Endothelial cell of umbilical vein (primary cell): ENCODE results near the gene COL4A2. TPM values are rescaled to one million over a fixed set of nuclear protein-coding genes. Genes with fewer than 3 reads are reported as not detected.

ENCODE experiments used
- BruUV-seq: library from RNA; stranded (reverse); fragments of 400-500 nt; replicated peaks from 2 replicates; lab custom pipeline; 2021; lab: Mats Ljungman, UMichigan
- CTCF ChIA-PET: fragments of 300-600, 350-600 bp; sonication (Branson Sonifier 250); formaldehyde crosslinking; loops from one replicate; lab custom pipeline; 2021; ENCODE audit warnings: antibody characterized with exemption, inconsistent platforms; lab: Charles Lee
- POLR2A ChIA-PET: fragments of 300-600, 350-600 bp; sonication (Branson Sonifier 250); formaldehyde crosslinking; loops from one replicate; lab custom pipeline; 2021; ENCODE audit warnings: antibody characterized with exemption, inconsistent platforms; lab: Charles Lee
- DNase-seq: peaks from one replicate; pipeline ENCODE4 v3.0.0-alpha.2; 2011; ENCODE audit warnings: low read depth, low spot score
- FAIRE-seq: peaks from 2 replicates; lab custom pipeline; 2011; peaks lifted over from hg19 to GRCh38; lab: Jason Lieb, UNC
- H2AFZ ChIP-seq: 2 replicates; pipeline ENCODE4 v1.6.0; 2012; ENCODE audit warnings: low read depth, low read length, control low read depth, inconsistent platforms
- H3K27ac ChIP-seq: 2 replicates; pipeline ENCODE4 v1.5.1; 2011; ENCODE audit warnings: low read depth, mild to moderate bottlenecking, control low read depth, low read length, moderate library complexity; ENCODE audit not compliant: insufficient read depth
- H3K27me3 ChIP-seq, 2 experiments: 2 replicates each; pipeline versions ENCODE4 v1.6.0 to v1.6.1; 2011; ENCODE audit warnings: low read length in 2 of 2, mixed read lengths in 1 of 2; ENCODE audit not compliant: control insufficient read depth in 2 of 2, insufficient read depth in 2 of 2
- H3K36me3 ChIP-seq, 2 experiments: 2 replicates in 1 of 2; 3 replicates in 1 of 2; pipeline ENCODE4 v1.5.1; 2011; ENCODE audit warnings: low read length in 2 of 2, mild to moderate bottlenecking in 1 of 2, moderate library complexity in 1 of 2; ENCODE audit not compliant: control insufficient read depth in 2 of 2, insufficient read depth in 2 of 2; ENCODE audit errors: extremely low read depth in 1 of 2
- H3K4me1 ChIP-seq: 3 replicates; pipeline ENCODE4 v1.5.1; 2011; ENCODE audit warnings: mild to moderate bottlenecking, low read length; ENCODE audit not compliant: control insufficient read depth, insufficient read depth; ENCODE audit errors: extremely low read depth
- H3K4me2 ChIP-seq: 2 replicates; pipeline ENCODE4 v1.6.1; 2011; ENCODE audit warnings: low read length, control low read depth, mixed read lengths; ENCODE audit not compliant: insufficient read depth
- H3K4me3 ChIP-seq, 3 experiments: fragments of 200-600 bp in 1 of 3; sonication (generic), shearing (Covaris generic) in 1 of 3; replicated peaks in 1 of 3; 2 replicates each; pipeline ENCODE4 v1.5.1; 2011 to 2016; ENCODE audit warnings: control low read depth in 3 of 3, low read length in 3 of 3, mild to moderate bottlenecking in 2 of 3, inconsistent platforms in 1 of 3, low read depth in 1 of 3, moderate library complexity in 1 of 3; ENCODE audit not compliant: insufficient read depth in 1 of 3
- H3K79me2 ChIP-seq: 2 replicates; pipeline ENCODE4 v1.6.0; 2012; ENCODE audit warnings: low read length, inconsistent platforms; ENCODE audit not compliant: control insufficient read depth, insufficient read depth
- H3K9ac ChIP-seq: replicated peaks from 2 replicates; pipeline ENCODE3; 2011; ENCODE audit warnings: low read length, control low read depth; ENCODE audit not compliant: insufficient read depth; ENCODE audit errors: extremely low read depth
- H3K9me1 ChIP-seq: replicated peaks from 3 replicates; pipeline ENCODE4 v1.6.0; 2011; ENCODE audit warnings: mild to moderate bottlenecking, low read length; ENCODE audit not compliant: control insufficient read depth, insufficient read depth; ENCODE audit errors: extremely low read depth
- H3K9me3 ChIP-seq: replicated peaks from 2 replicates; pipeline ENCODE4 v1.5.1; 2012; ENCODE audit warnings: low read length, inconsistent platforms; ENCODE audit not compliant: control insufficient read depth, insufficient read depth
- H4K20me1 ChIP-seq: replicated peaks from 2 replicates; pipeline ENCODE3; 2011; ENCODE audit warnings: mild to moderate bottlenecking, low read length; ENCODE audit not compliant: control insufficient read depth, insufficient read depth; ENCODE audit errors: extremely low read depth
- CTCF ChIP-seq, 2 donors: IDR thresholded peaks; 1 replicate in 1 of 2; 2 replicates in 1 of 2; pipeline ENCODE4 v1.5.1; 2011; ENCODE audit warnings: low read length in 2 of 2, mild to moderate bottlenecking in 2 of 2, moderate library complexity in 2 of 2, control low read depth in 1 of 2, inconsistent platforms in 1 of 2, low read depth in 1 of 2; ENCODE audit not compliant: insufficient read depth in 1 of 2; ENCODE audit errors: extremely low read depth in 1 of 2
- EZH2 ChIP-seq: IDR thresholded peaks from 2 replicates; pipeline ENCODE4 v1.6.1; 2012; ENCODE audit warnings: borderline replicate concordance, low read depth, mild to moderate bottlenecking, moderate library complexity, low read length, inconsistent platforms; ENCODE audit not compliant: severe bottlenecking
- FOS ChIP-seq: IDR thresholded peaks from 2 replicates; pipeline ENCODE4 v1.6.1; 2011; ENCODE audit warnings: mild to moderate bottlenecking, low read length, moderate library complexity, borderline replicate concordance; ENCODE audit not compliant: insufficient read depth
- GATA2 ChIP-seq: IDR thresholded peaks from 2 replicates; pipeline ENCODE4 v1.7.0; 2011; ENCODE audit warnings: low read depth, mild to moderate bottlenecking, moderate library complexity, mixed read lengths, low read length; ENCODE audit not compliant: insufficient read length, insufficient read depth
- JUN ChIP-seq: IDR thresholded peaks from 2 replicates; pipeline ENCODE4 v1.6.1; 2011; ENCODE audit warnings: borderline replicate concordance, low read depth; ENCODE audit not compliant: insufficient read length, insufficient read depth
- MYC ChIP-seq: IDR thresholded peaks from one replicate; pipeline ENCODE4 v1.6.1; 2011; ENCODE audit warnings: mild to moderate bottlenecking, low read depth, low read length
- POLR2A ChIP-seq: IDR thresholded peaks from 2 replicates; pipeline ENCODE4 v1.6.1; 2012; ENCODE audit warnings: low read depth, mild to moderate bottlenecking, control low read depth, low read length
- POLR2AphosphoS5 ChIP-seq: IDR thresholded peaks from 2 replicates; pipeline ENCODE4 v1.6.1; 2012; ENCODE audit warnings: low read depth, mild to moderate bottlenecking, control low read depth, low read length, moderate library complexity; ENCODE audit not compliant: insufficient read depth
- dilution Hi-C: fragments of 300-500 bp; cut with MboI; formaldehyde crosslinking; loops from one replicate; pipeline ENCODE4 v1.15.0; 2019; ENCODE audit warnings: low sequenced_read_pairs; ENCODE audit not compliant: extremely low pct_ligation_motif_present
- intact Hi-C: fragments of 100-400 bp; cut with micrococcal nuclease; formaldehyde crosslinking; loops from one replicate; pipeline ENCODE4 v1.10.0; 2022
- polyA plus RNA-seq, 4 experiments: library from polyadenylated mRNA; depleted of rRNA in 3 of 4; stranded (reverse) in 3 of 4; unstranded in 1 of 4; fragments of >200 nt; gene quantifications; 2 replicates each; pipeline versions ENCODE4 v1.2.1 to v1.2.3, GENCODE V29; 2011 to 2012; ENCODE audit warnings: missing spikeins in 1 of 4
- total RNA-seq: library from RNA; stranded (reverse); gene quantifications from 2 replicates; pipeline ENCODE4 v1.2.3, GENCODE V29; 2021
- TF ChIP-seq, protein P1 (sequence below): IDR thresholded peaks from 2 replicates; pipeline ENCODE4 v1.6.1; 2011; ENCODE audit not compliant: insufficient read depth, insufficient read length

Gene COL4A2
- total and polyA plus RNA-seq, 2 donors (not counting 3 experiments of a cell fraction or from before 2014, with no cell fraction given) = 792 to 940 TPM

- H3K9me3 ChIP-seq = no peaks in the 10 kb centered on the region
- H3K79me2 ChIP-seq = peaks cover 66% of the 10 kb centered on the region
- H3K9ac ChIP-seq = no peak overlapping the region
- H3K36me3 ChIP-seq = peaks cover 0 to 7% of the 10 kb centered on the region in 2 experiments
- BruUV-seq = no TSS peak
- H3K27ac ChIP-seq = no peak overlapping the region
- H3K9me1 ChIP-seq = no peaks in the 10 kb centered on the region
- dilution Hi-C loops (no loop called here), intact Hi-C loops (no loop called here)
- TF ChIP-seq JUN (no peak), GATA2 (no peak), MYC (no peak), EZH2 (no peak), FOS (no peak), CTCF (IDR thresholded peaks at IDR 0.05; ENCODE audit: extremely low read depth in 1 of 2, insufficient read depth in 1 of 2, low read depth in 1 of 2, low read length in 2 of 2) (no peak), POLR2AphosphoS5 (no peak), POLR2A (no peak)
- TF ChIP-seq, protein P1, sequence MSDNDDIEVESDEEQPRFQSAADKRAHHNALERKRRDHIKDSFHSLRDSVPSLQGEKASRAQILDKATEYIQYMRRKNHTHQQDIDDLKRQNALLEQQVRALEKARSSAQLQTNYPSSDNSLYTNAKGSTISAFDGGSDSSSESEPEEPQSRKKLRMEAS = no peak
- H3K27me3 ChIP-seq = no peaks in the 10 kb centered on the region
- ChIA-PET POLR2A (no interaction called here), CTCF (interaction anchor here (1.5 to 2.8 kb wide), 2 partner anchors 34 to 54 kb away, joined by 7 to 14 read pairs; no protein-coding TSS in a partner anchor)
- no peak for FAIRE-seq
- no peak overlapping the region for H2AFZ ChIP-seq
- H3K4me3 ChIP-seq = no peak overlapping the region
- H4K20me1 ChIP-seq = peaks cover 9% of the 10 kb centered on the region
- DNase-seq = no peak
- no peak overlapping the region for H3K4me2 ChIP-seq
- H3K4me1 ChIP-seq = peaks cover 75% of the 10 kb centered on the region
These were observed 6.0 kb upstream of the COL4A2 start for GRCh38 chr13:110301083-110301482.
